Lower leg skin (tissue), 3 donors: Measurements from ENCODE around the gene SCN1B.
A peak's percentile ranks its signal among the peaks of the same experiment; 100 is the strongest.

Experiments used
- CTCF ChIP-seq, 3 donors: fragments of 450-650 bp; IDR thresholded peaks; one replicate each; pipeline ENCODE4 v1.5.1; 2016; ENCODE audit warnings: antibody characterized with exemption in 3 of 3, mild to moderate bottlenecking in 3 of 3, moderate library complexity in 2 of 3
- POLR2A ChIP-seq, 2 donors: fragments of 450-650 bp; IDR thresholded peaks; one replicate each; pipeline ENCODE4 v1.6.1; 2016 to 2017; ENCODE audit warnings: antibody characterized with exemption in 2 of 2, mild to moderate bottlenecking in 1 of 2, moderate library complexity in 1 of 2

GRCh38 chr19:35013041-35013819 is 17.0 kb upstream of the SCN1B start:
- peak in 1 of 3 donors; percentile 89 for TF ChIP-seq CTCF (IDR thresholded peaks at IDR 0.05)
- no peak for TF ChIP-seq POLR2A (IDR thresholded peaks at IDR 0.05)
